H9 (cell line): Measurements from ENCODE around the gene MUS81. TPM values are rescaled to one million over a fixed set of nuclear protein-coding genes. Genes with fewer than 3 reads are reported as not detected.

Source experiments
- DNase-seq: peaks from one replicate; pipeline ENCODE4 v3.0.0-alpha.2; 2017
- H2AFZ ChIP-seq: one replicate; pipeline ENCODE4 v1.6.1; 2013; ENCODE audit warnings: mild to moderate bottlenecking, low read length, control low read depth, moderate library complexity
- H2AK5ac ChIP-seq: 2 replicates; pipeline ENCODE4 v1.6.1; 2013; ENCODE audit warnings: low read length, control low read depth, mixed read lengths; ENCODE audit not compliant: insufficient read length
- H2BK120ac ChIP-seq: one replicate; pipeline ENCODE4 v1.6.1; 2013; ENCODE audit warnings: low read depth, mild to moderate bottlenecking, low read length, control low read depth, inconsistent platforms; ENCODE audit not compliant: poor library complexity, severe bottlenecking
- H2BK12ac ChIP-seq: 2 replicates; pipeline ENCODE4 v1.6.1; 2013; ENCODE audit warnings: low read length, control low read depth, mixed read lengths, low read depth; ENCODE audit not compliant: insufficient read length
- H2BK15ac ChIP-seq: 2 replicates; pipeline ENCODE4 v1.6.1; 2013; ENCODE audit warnings: low read depth, low read length, control low read depth
- H2BK20ac ChIP-seq: one replicate; pipeline ENCODE4 v1.6.1; 2013; ENCODE audit warnings: low read depth, mild to moderate bottlenecking, low read length, control low read depth, inconsistent platforms; ENCODE audit not compliant: poor library complexity, severe bottlenecking
- H2BK5ac ChIP-seq: 2 replicates; pipeline ENCODE4 v1.6.1; 2013; ENCODE audit warnings: low read length, control low read depth, mixed read lengths; ENCODE audit not compliant: insufficient read length
- H3K14ac ChIP-seq: 2 replicates; pipeline ENCODE4 v1.6.1; 2013; ENCODE audit warnings: low read length, control low read depth; ENCODE audit not compliant: insufficient read depth
- H3K18ac ChIP-seq: 2 replicates; pipeline ENCODE4 v1.6.1; 2013; ENCODE audit warnings: low read depth, mild to moderate bottlenecking, mixed read lengths, low read length, control low read depth; ENCODE audit not compliant: insufficient read length
- H3K23ac ChIP-seq: 2 replicates; pipeline ENCODE4 v1.6.1; 2013; ENCODE audit warnings: low read length, control low read depth, mixed read lengths, low read depth; ENCODE audit not compliant: insufficient read length
- H3K23me2 ChIP-seq: 2 replicates; pipeline ENCODE4 v1.6.1; 2013; ENCODE audit warnings: low read depth, mild to moderate bottlenecking, mixed read lengths, low read length, control low read depth; ENCODE audit not compliant: insufficient read length, poor library complexity, severe bottlenecking
- H3K27ac ChIP-seq: 2 replicates; pipeline ENCODE4 v1.5.1; 2013; ENCODE audit warnings: low read length, control low read depth, mixed read lengths, low read depth; ENCODE audit not compliant: insufficient read length
- H3K27me3 ChIP-seq: 2 replicates; pipeline ENCODE4 v1.6.1; 2013; ENCODE audit warnings: low read length, control low read depth, inconsistent platforms; ENCODE audit not compliant: insufficient read depth
- H3K4ac ChIP-seq: 2 replicates; pipeline ENCODE4 v1.6.1; 2013; ENCODE audit warnings: low read depth, mild to moderate bottlenecking, control low read depth, inconsistent platforms, low read length, moderate library complexity
- H3K4me1 ChIP-seq: 2 replicates; pipeline ENCODE4 v1.6.1; 2013; ENCODE audit warnings: low read length, control low read depth, inconsistent platforms; ENCODE audit not compliant: insufficient read depth
- H3K4me2 ChIP-seq: 2 replicates; pipeline ENCODE4 v1.6.1; 2013; ENCODE audit warnings: low read length, control low read depth, mixed read lengths; ENCODE audit not compliant: insufficient read length, insufficient read depth
- H3K56ac ChIP-seq: 2 replicates; pipeline ENCODE4 v1.6.1; 2013; ENCODE audit warnings: low read depth, mild to moderate bottlenecking, mixed read lengths, low read length, control low read depth; ENCODE audit not compliant: insufficient read length
- H3K79me1 ChIP-seq: 2 replicates; pipeline ENCODE4 v1.6.1; 2013; ENCODE audit warnings: low read depth, mild to moderate bottlenecking, moderate library complexity, low read length, control low read depth, inconsistent platforms; ENCODE audit not compliant: insufficient read depth, poor library complexity, severe bottlenecking
- H3K79me2 ChIP-seq: 2 replicates; pipeline ENCODE4 v1.6.1; 2013; ENCODE audit warnings: low read length, control low read depth, inconsistent platforms; ENCODE audit not compliant: insufficient read depth
- H3K9ac ChIP-seq: 2 replicates; pipeline ENCODE4 v1.6.1; 2013; ENCODE audit warnings: low read length, control low read depth, mixed read lengths; ENCODE audit not compliant: insufficient read length; ENCODE audit errors: extremely low read depth
- H3K9me3 ChIP-seq: one replicate; pipeline ENCODE4 v1.6.1; 2013; ENCODE audit warnings: low read depth, low read length, inconsistent platforms; ENCODE audit not compliant: control insufficient read depth
- H3T11ph ChIP-seq: one replicate; pipeline ENCODE4 v1.6.1; 2013; ENCODE audit warnings: mild to moderate bottlenecking, low read length, control low read depth, inconsistent platforms
- H4K20me1 ChIP-seq: one replicate; pipeline ENCODE4 v1.6.1; 2013; ENCODE audit not compliant: control insufficient read depth, insufficient read length, insufficient read depth
- H4K5ac ChIP-seq: 2 replicates; pipeline ENCODE4 v1.6.1; 2013; ENCODE audit warnings: low read depth, mild to moderate bottlenecking, mixed read lengths, low read length, control low read depth; ENCODE audit not compliant: insufficient read length
- H4K8ac ChIP-seq: replicated peaks from 2 replicates; pipeline ENCODE4 v1.6.1; 2013; ENCODE audit warnings: low read length, control low read depth, mixed read lengths, low read depth; ENCODE audit not compliant: insufficient read length
- H4K91ac ChIP-seq: 2 replicates; pipeline ENCODE4 v1.6.1; 2013; ENCODE audit warnings: low read depth, mild to moderate bottlenecking, moderate library complexity, mixed read lengths, low read length, control low read depth; ENCODE audit not compliant: insufficient read length
- H3K27ac Mint-ChIP-seq, 3 experiments: 2 replicates in 2 of 3; 3 replicates in 1 of 3; pipeline ENCODE4 v1.8.0; 2020 to 2021; ENCODE audit warnings: mixed read lengths in 3 of 3, mild to moderate bottlenecking in 1 of 3, moderate library complexity in 1 of 3
- H3K27me3 Mint-ChIP-seq: 2 replicates; pipeline ENCODE4 v1.8.0; 2021; ENCODE audit warnings: low read depth, mild to moderate bottlenecking, moderate library complexity, mixed read lengths
- H3K36me3 Mint-ChIP-seq, 3 experiments: 2 replicates in 2 of 3; 3 replicates in 1 of 3; pipeline ENCODE4 v1.8.0; 2020 to 2021; ENCODE audit warnings: low read depth in 3 of 3, mixed read lengths in 3 of 3; ENCODE audit not compliant: insufficient read depth in 1 of 3
- H3K4me1 Mint-ChIP-seq, 2 experiments: 2 replicates each; pipeline ENCODE4 v1.8.0; 2020; ENCODE audit warnings: mixed read lengths in 2 of 2
- H3K4me3 Mint-ChIP-seq, 2 experiments: 2 replicates in 1 of 2; 3 replicates in 1 of 2; pipeline ENCODE4 v1.8.0; 2020 to 2021; ENCODE audit warnings: mild to moderate bottlenecking in 2 of 2, mixed read lengths in 2 of 2, moderate library complexity in 1 of 2
- H3K9me3 Mint-ChIP-seq, 2 experiments: 2 replicates in 1 of 2; 3 replicates in 1 of 2; pipeline ENCODE4 v1.8.0; 2020; ENCODE audit warnings: mild to moderate bottlenecking in 2 of 2, mixed read lengths in 2 of 2, moderate library complexity in 1 of 2
- CTCF ChIP-seq: fragments of 200-600 bp; sonication (generic); conservative IDR thresholded peaks from 3 replicates; pipeline ENCODE4 v1.8.0; 2021; ENCODE audit warnings: antibody characterized with exemption, mild to moderate bottlenecking
- WGBS: extraction: QIAGEN DNeasy Blood & Tissue Kit; methylation state at CpG from one replicate; pipeline ENCODE4 v1.1.7; 2013; ENCODE audit warnings: missing lambda C conversion rate, low lambda C conversion rate, mixed read lengths; ENCODE audit not compliant: insufficient read length; ENCODE audit errors: extremely low coverage; 5-methylcytosine and 5-hydroxymethylcytosine counted together
- total RNA-seq: library from RNA; stranded (reverse); gene quantifications from 2 replicates; pipeline ENCODE4 v1.2.1, GENCODE V29; 2021

The MUS81 gene
- total RNA-seq, 1 experiment from 2014 or later = 49.2 TPM

GRCh38 chr11:65890324-65891218 is 30.3 kb downstream of the MUS81 start, which contains the start of gene CCDC85B:
CCDC85B (plus strand) TSS chr11:65890673; CDS start chr11:65890784, 111 bp downstream.
- peaks cover 11 to 38% (median 18%) of the 10 kb centered on the region in 3 experiments for H3K36me3 Mint-ChIP-seq
- H3K9ac ChIP-seq = peak within 1 kb of the TSS; percentile 60

More at GRCh38 chr11:65890324-65891218, 30.3 kb downstream of the MUS81 start, which contains the start of gene CCDC85B:
- Histone ChIP-seq H3K56ac (no peak within 1 kb of the TSS), H3K27me3 (peaks cover 6% of the 10 kb centered on the region; the same call in 1 of the 2 replicates), H4K20me1 (no peaks in the 10 kb centered on the region), H3K18ac (peak within 1 kb of the TSS; percentile 71), H2BK5ac (no peak within 1 kb of the TSS), H2BK15ac (no peak within 1 kb of the TSS), H3K79me1 (no peaks in the 10 kb centered on the region), H3T11ph (no peak within 1 kb of the TSS), H2BK120ac (no peak within 1 kb of the TSS), H2AK5ac (no peak within 1 kb of the TSS), H2AFZ (peak within 1 kb of the TSS; percentile 53), H3K4me1 (peaks cover 9% of the 10 kb centered on the region; the same call in 1 of the 2 replicates), H3K23me2 (peaks cover 23% of the 10 kb centered on the region), H4K5ac (no peak within 1 kb of the TSS), H2BK12ac (no peak within 1 kb of the TSS), H3K9me3 (no peaks in the 10 kb centered on the region), H3K14ac (peak within 1 kb of the TSS; percentile 85), H2BK20ac (no peak within 1 kb of the TSS), H3K79me2 (no peaks in the 10 kb centered on the region; the same call in 1 of the 2 replicates), H3K4me2 (peak within 1 kb of the TSS; percentile 70), H3K23ac (no peak within 1 kb of the TSS), H3K27ac (no peak within 1 kb of the TSS), H4K91ac (no peak within 1 kb of the TSS), H4K8ac (no peak within 1 kb of the TSS), H3K4ac (no peak within 1 kb of the TSS)
- WGBS = no CpG with 5 or more reads among the region's 94 CpGs
- Mint-ChIP-seq H3K27me3 (peaks cover 18% of the 10 kb centered on the region), H3K4me3 (peak within 1 kb of the TSS; percentile 97 to 98), H3K4me1 (peaks cover 39 to 56% of the 10 kb centered on the region in 2 experiments), H3K9me3 (peaks cover 2 to 4% of the 10 kb centered on the region in 2 experiments; a peak in 2 of 5 replicates), H3K27ac (peak within 1 kb of the TSS; percentile 20 to 40 (median 40); a peak in 2 of 7 replicates)
- peak; percentile 94 for DNase-seq
- TF ChIP-seq CTCF = peak; percentile 61
